Type B pancreatic cell (in vitro differentiated cells): Measurements from ENCODE around the gene CNOT11. TPM values are rescaled to one million over a fixed set of nuclear protein-coding genes. Genes with fewer than 3 reads are reported as not detected.

Experiments used
- DNase-seq: peaks from one replicate; pipeline ENCODE4 v3.0.0; 2021; ENCODE audit warnings: mixed read lengths; ENCODE audit not compliant: unreplicated experiment; ENCODE audit errors: extremely low spot score
- H3K27ac Mint-ChIP-seq: 2 replicates; pipeline ENCODE4 v1.8.0; 2021; ENCODE audit warnings: mild to moderate bottlenecking, mixed read lengths
- H3K27me3 Mint-ChIP-seq: 2 replicates; pipeline ENCODE4 v1.8.0; 2021; ENCODE audit warnings: mixed read lengths
- H3K36me3 Mint-ChIP-seq: 2 replicates; pipeline ENCODE4 v1.8.0; 2021; ENCODE audit warnings: mixed read lengths
- H3K4me1 Mint-ChIP-seq: one replicate; pipeline ENCODE4 v1.8.0; 2021; ENCODE audit warnings: mixed read lengths; ENCODE audit not compliant: unreplicated experiment
- H3K4me3 Mint-ChIP-seq: 2 replicates; pipeline ENCODE4 v1.8.0; 2021; ENCODE audit warnings: mild to moderate bottlenecking, mixed read lengths
- H3K9me3 Mint-ChIP-seq: 2 replicates; pipeline ENCODE4 v1.8.0; 2021; ENCODE audit warnings: mixed read lengths
- CTCF ChIP-seq: fragments of 200-600 bp; sonication (generic); conservative IDR thresholded peaks from 2 replicates; pipeline ENCODE4 v1.5.0; 2021; ENCODE audit warnings: antibody characterized with exemption, mild to moderate bottlenecking
- total RNA-seq: library from RNA; stranded (reverse); gene quantifications from 2 replicates; pipeline ENCODE4 v1.2.1, GENCODE V29; 2021; ENCODE audit warnings: low replicate concordance

The CNOT11 gene
- total RNA-seq, 1 donor from 2014 or later: 64.5 TPM

DNA sequence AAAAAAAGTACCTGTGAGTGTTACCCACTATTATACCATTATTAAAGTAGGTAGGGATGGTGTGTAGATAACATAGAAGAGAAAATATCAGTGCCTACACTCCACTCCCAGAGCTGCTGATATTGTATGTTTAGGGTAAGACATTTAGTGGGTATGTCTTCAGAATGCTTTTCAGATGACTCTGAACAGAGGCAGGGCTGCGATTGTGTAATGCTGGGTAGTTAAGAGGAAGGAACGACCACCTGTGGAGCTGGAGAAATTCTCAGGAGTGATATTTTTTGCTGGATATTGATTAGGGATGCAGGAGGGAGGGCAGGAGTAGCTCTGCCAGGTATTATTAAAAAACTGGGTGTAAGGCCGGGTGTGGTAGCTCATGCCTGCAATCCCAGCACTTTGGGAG is 2.8 kb downstream of the CNOT11 start:
- TF ChIP-seq CTCF: no peak
- no peaks in the 10 kb centered on the region for H3K27me3 Mint-ChIP-seq

DNA sequence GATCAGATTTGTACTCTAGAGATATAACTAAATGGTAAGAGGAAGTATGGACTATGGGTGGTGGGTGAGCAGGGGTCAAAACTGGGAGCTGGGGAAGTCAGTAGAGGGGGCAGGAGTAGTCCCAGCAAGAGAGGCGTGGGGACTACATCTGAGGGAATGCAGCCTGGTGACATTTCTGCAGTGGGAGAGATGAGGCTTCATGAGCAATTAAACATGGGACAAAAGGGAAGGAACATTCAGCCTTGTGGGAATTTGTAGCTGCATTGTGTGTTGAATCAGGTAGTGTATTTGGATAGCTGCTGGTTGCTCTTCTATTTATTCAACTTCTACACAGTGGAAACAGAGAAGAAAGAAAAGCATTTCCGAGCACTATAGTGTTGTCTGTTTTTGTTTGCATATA is 3.6 kb downstream of the CNOT11 start:
- Mint-ChIP-seq H3K27me3 (no peaks in the 10 kb centered on the region), H3K4me3 (peak overlapping the region; percentile 70), H3K27ac (peak overlapping the region; percentile 88), H3K4me1 (peaks cover 32% of the 10 kb centered on the region), H3K36me3 (peaks cover 27% of the 10 kb centered on the region), H3K9me3 (no peaks in the 10 kb centered on the region)
- DNase-seq: no peak
- TF ChIP-seq CTCF: no peak

More for the DNA sequence above, 2.8 kb downstream of the CNOT11 start:
- Mint-ChIP-seq H3K4me3 (peak overlapping the region; percentile 61), H3K36me3 (peaks cover 23% of the 10 kb centered on the region), H3K9me3 (no peaks in the 10 kb centered on the region), H3K27ac (peak overlapping the region; percentile 88), H3K4me1 (peaks cover 38% of the 10 kb centered on the region)
- no peak for DNase-seq

- no peak overlapping the region for H3K27ac Mint-ChIP-seq
- H3K9me3 Mint-ChIP-seq: no peaks in the 10 kb centered on the region
- no peaks in the 10 kb centered on the region for H3K27me3 Mint-ChIP-seq
- DNase-seq: no peak
- H3K4me3 Mint-ChIP-seq: no peak overlapping the region
- peaks cover 25% of the 10 kb centered on the region for H3K4me1 Mint-ChIP-seq
- H3K36me3 Mint-ChIP-seq: peaks cover 37% of the 10 kb centered on the region
- no peak for TF ChIP-seq CTCF
Measured at GRCh38 chr2:101258804-101259203, 6.1 kb downstream of the CNOT11 start.

- Mint-ChIP-seq H3K4me1 (peaks cover 4% of the 10 kb centered on the region), H3K9me3 (no peaks in the 10 kb centered on the region), H3K27me3 (no peaks in the 10 kb centered on the region), H3K27ac (no peak overlapping the region), H3K36me3 (peaks cover 39% of the 10 kb centered on the region), H3K4me3 (no peak overlapping the region)
- no peak for TF ChIP-seq CTCF
- DNase-seq: no peak
Measured at GRCh38 chr2:101262142-101262541, 9.5 kb downstream of the CNOT11 start.

- H3K27me3 Mint-ChIP-seq: no peaks in the 10 kb centered on the region
- no peaks in the 10 kb centered on the region for H3K9me3 Mint-ChIP-seq
- no peak for DNase-seq
- peaks cover 5% of the 10 kb centered on the region for H3K4me1 Mint-ChIP-seq
- H3K36me3 Mint-ChIP-seq: peaks cover 41% of the 10 kb centered on the region
- H3K4me3 Mint-ChIP-seq: no peak overlapping the region
- no peak for TF ChIP-seq CTCF
- no peak overlapping the region for H3K27ac Mint-ChIP-seq
Measured at GRCh38 chr2:101263377-101263800, 10.7 kb downstream of the CNOT11 start.
